ENCODE measurements around the gene ITGA11.

The ITGA11 gene

DNA sequence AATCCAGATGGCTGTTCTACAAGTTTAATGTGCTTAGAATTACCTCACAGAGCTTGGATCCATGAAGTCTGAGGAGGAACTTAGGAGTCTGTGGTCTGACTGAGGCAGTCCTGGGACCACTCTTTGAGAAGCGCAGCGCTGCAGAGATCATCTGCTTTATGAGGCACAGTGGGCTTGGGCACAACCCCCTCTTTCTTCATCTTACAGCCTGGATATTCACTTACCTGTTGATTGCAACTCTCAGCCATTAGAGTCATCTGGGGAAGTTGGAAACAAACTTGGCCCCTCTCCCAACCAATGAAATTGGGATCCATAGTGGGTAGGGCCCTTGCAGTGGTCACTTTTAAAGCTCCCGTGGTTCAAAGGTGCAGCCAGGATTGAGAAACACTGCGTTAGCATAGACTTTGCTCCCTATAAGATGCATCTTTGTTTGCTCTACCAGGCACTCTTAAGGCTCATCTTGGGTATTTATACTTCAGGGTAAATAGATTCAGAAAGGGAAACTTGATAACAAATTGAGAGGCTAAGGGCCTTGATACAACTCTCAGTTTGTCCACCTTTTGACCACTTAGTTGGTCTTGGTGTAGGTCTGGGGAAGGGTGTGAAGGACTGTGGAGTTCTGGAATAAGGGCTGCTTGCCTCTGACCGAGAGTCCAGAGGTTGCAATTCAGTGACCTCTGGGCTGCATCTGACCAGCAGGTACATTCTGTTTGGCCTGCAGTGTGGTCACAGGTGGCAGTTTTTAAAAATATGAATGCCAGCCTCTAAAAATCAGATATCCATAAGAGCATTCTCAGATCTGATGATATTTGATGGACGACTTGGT is 131.6 kb downstream of the ITGA11 start:
- TF ChIP-seq TCF4 (CRISPR knock-in tag; IDR thresholded peaks at IDR 0.05; ENCODE audit: borderline replicate concordance) (no peak), ZFP30 (CRISPR knock-in tag; IDR thresholded peaks at IDR 0.05) (no peak), RARB (CRISPR knock-in tag; IDR thresholded peaks at IDR 0.05) (no peak), CSDC2 (CRISPR knock-in tag; IDR thresholded peaks at IDR 0.05) (no peak), PPARA (CRISPR knock-in tag; IDR thresholded peaks at IDR 0.05; ENCODE audit: borderline replicate concordance) (no peak), OSR1 (CRISPR knock-in tag; IDR thresholded peaks at IDR 0.05) (no peak), ZC3H10 (CRISPR knock-in tag; IDR thresholded peaks at IDR 0.05) (no peak)
- TF ChIP-seq, protein P1, sequence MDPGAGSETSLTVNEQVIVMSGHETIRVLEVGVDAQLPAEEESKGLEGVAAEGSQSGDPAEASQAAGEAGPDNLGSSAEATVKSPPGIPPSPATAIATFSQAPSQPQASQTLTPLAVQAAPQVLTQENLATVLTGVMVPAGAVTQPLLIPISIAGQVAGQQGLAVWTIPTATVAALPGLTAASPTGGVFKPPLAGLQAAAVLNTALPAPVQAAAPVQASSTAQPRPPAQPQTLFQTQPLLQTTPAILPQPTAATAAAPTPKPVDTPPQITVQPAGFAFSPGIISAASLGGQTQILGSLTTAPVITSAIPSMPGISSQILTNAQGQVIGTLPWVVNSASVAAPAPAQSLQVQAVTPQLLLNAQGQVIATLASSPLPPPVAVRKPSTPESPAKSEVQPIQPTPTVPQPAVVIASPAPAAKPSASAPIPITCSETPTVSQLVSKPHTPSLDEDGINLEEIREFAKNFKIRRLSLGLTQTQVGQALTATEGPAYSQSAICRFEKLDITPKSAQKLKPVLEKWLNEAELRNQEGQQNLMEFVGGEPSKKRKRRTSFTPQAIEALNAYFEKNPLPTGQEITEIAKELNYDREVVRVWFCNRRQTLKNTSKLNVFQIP (CRISPR knock-in tag; IDR thresholded peaks at IDR 0.05; ENCODE audit: borderline replicate concordance, low read depth) = no peak
- no peak; the same call in 2 of the 3 replicates for ATAC-seq

DNA sequence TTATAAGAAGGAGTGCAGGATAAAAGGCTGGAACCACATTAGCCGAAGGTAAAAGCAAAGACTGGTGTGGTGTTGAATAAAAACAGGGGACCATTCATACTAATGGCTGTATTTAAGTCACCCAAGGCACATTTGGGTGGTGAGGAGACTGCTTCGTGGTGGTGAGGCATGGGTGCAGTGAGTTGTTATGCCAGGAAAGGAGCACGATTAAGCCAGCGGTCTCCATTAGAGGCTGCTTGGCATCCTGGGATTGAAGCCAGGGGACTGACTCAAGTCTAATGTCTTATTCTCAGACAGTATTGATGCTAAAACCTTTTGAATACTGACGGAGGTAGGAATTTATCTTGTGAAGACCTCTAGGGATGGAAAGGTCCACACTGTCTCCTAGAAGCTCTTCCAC is 132.5 kb downstream of the ITGA11 start:
- TF ChIP-seq, protein P1 (CRISPR knock-in tag; IDR thresholded peaks at IDR 0.05; ENCODE audit: borderline replicate concordance, low read depth) = no peak
- TF ChIP-seq, protein P2, sequence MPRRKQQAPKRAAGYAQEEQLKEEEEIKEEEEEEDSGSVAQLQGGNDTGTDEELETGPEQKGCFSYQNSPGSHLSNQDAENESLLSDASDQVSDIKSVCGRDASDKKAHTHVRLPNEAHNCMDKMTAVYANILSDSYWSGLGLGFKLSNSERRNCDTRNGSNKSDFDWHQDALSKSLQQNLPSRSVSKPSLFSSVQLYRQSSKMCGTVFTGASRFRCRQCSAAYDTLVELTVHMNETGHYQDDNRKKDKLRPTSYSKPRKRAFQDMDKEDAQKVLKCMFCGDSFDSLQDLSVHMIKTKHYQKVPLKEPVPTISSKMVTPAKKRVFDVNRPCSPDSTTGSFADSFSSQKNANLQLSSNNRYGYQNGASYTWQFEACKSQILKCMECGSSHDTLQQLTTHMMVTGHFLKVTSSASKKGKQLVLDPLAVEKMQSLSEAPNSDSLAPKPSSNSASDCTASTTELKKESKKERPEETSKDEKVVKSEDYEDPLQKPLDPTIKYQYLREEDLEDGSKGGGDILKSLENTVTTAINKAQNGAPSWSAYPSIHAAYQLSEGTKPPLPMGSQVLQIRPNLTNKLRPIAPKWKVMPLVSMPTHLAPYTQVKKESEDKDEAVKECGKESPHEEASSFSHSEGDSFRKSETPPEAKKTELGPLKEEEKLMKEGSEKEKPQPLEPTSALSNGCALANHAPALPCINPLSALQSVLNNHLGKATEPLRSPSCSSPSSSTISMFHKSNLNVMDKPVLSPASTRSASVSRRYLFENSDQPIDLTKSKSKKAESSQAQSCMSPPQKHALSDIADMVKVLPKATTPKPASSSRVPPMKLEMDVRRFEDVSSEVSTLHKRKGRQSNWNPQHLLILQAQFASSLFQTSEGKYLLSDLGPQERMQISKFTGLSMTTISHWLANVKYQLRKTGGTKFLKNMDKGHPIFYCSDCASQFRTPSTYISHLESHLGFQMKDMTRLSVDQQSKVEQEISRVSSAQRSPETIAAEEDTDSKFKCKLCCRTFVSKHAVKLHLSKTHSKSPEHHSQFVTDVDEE (CRISPR knock-in tag; IDR thresholded peaks at IDR 0.05) = no peak
- no peak for TF ChIP-seq GLIS3 (CRISPR knock-in tag; IDR thresholded peaks at IDR 0.05)
- TF ChIP-seq SNAI2 (CRISPR knock-in tag; IDR thresholded peaks at IDR 0.05) = no peak
- no peak for TF ChIP-seq RARB (CRISPR knock-in tag; IDR thresholded peaks at IDR 0.05)
- no peak for TF ChIP-seq ZFP30 (CRISPR knock-in tag; IDR thresholded peaks at IDR 0.05)
- TF ChIP-seq CSDC2 (CRISPR knock-in tag; IDR thresholded peaks at IDR 0.05) = no peak
- no peak for TF ChIP-seq ZNF8 (CRISPR knock-in tag; IDR thresholded peaks at IDR 0.05)
- no peak for TF ChIP-seq ARNTL (CRISPR knock-in tag; IDR thresholded peaks at IDR 0.05; ENCODE audit: borderline replicate concordance, low read depth)
- TF ChIP-seq, protein P3, sequence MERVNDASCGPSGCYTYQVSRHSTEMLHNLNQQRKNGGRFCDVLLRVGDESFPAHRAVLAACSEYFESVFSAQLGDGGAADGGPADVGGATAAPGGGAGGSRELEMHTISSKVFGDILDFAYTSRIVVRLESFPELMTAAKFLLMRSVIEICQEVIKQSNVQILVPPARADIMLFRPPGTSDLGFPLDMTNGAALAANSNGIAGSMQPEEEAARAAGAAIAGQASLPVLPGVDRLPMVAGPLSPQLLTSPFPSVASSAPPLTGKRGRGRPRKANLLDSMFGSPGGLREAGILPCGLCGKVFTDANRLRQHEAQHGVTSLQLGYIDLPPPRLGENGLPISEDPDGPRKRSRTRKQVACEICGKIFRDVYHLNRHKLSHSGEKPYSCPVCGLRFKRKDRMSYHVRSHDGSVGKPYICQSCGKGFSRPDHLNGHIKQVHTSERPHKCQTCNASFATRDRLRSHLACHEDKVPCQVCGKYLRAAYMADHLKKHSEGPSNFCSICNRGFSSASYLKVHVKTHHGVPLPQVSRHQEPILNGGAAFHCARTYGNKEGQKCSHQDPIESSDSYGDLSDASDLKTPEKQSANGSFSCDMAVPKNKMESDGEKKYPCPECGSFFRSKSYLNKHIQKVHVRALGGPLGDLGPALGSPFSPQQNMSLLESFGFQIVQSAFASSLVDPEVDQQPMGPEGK (CRISPR knock-in tag; IDR thresholded peaks at IDR 0.05; ENCODE audit: borderline replicate concordance) = no peak
- no peak for TF ChIP-seq BACH2 (CRISPR knock-in tag; IDR thresholded peaks at IDR 0.05; ENCODE audit: borderline replicate concordance)
- TF ChIP-seq ZFP3 (CRISPR knock-in tag; IDR thresholded peaks at IDR 0.05) = no peak
- no peak for TF ChIP-seq ESRRG (CRISPR knock-in tag; IDR thresholded peaks at IDR 0.05)
- TF ChIP-seq, protein P4, sequence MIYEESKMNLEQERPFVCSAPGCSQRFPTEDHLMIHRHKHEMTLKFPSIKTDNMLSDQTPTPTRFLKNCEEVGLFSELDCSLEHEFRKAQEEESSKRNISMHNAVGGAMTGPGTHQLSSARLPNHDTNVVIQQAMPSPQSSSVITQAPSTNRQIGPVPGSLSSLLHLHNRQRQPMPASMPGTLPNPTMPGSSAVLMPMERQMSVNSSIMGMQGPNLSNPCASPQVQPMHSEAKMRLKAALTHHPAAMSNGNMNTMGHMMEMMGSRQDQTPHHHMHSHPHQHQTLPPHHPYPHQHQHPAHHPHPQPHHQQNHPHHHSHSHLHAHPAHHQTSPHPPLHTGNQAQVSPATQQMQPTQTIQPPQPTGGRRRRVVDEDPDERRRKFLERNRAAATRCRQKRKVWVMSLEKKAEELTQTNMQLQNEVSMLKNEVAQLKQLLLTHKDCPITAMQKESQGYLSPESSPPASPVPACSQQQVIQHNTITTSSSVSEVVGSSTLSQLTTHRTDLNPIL (CRISPR knock-in tag; IDR thresholded peaks at IDR 0.05; ENCODE audit: low read depth) = no peak
- no peak for TF ChIP-seq TCF4 (CRISPR knock-in tag; IDR thresholded peaks at IDR 0.05; ENCODE audit: borderline replicate concordance)
- TF ChIP-seq, protein P5, sequence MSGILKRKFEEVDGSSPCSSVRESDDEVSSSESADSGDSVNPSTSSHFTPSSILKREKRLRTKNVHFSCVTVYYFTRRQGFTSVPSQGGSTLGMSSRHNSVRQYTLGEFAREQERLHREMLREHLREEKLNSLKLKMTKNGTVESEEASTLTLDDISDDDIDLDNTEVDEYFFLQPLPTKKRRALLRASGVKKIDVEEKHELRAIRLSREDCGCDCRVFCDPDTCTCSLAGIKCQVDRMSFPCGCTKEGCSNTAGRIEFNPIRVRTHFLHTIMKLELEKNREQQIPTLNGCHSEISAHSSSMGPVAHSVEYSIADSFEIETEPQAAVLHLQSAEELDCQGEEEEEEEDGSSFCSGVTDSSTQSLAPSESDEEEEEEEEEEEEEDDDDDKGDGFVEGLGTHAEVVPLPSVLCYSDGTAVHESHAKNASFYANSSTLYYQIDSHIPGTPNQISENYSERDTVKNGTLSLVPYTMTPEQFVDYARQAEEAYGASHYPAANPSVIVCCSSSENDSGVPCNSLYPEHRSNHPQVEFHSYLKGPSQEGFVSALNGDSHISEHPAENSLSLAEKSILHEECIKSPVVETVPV (CRISPR knock-in tag; IDR thresholded peaks at IDR 0.05) = no peak
- TF ChIP-seq PPARA (CRISPR knock-in tag; IDR thresholded peaks at IDR 0.05; ENCODE audit: borderline replicate concordance) = no peak
- ATAC-seq = no peak; the same call in 2 of the 3 replicates

Measured in SK-N-SH treated with all-trans-retinoic acid at 6 μM for 48 hours (cell line).